HTR-8/SVneo (cell line): ENCODE results near the gene COL6A1.

Experiments used
- DNase-seq: peaks from one replicate; pipeline ENCODE4 v3.0.0; 2011; ENCODE audit warnings: low spot score, mixed read lengths; ENCODE audit not compliant: insufficient read length
- FAIRE-seq: peaks from 2 replicates; lab custom pipeline; 2011; peaks lifted over from hg19 to GRCh38; lab: Jason Lieb, UNC

Gene COL6A1

DNA sequence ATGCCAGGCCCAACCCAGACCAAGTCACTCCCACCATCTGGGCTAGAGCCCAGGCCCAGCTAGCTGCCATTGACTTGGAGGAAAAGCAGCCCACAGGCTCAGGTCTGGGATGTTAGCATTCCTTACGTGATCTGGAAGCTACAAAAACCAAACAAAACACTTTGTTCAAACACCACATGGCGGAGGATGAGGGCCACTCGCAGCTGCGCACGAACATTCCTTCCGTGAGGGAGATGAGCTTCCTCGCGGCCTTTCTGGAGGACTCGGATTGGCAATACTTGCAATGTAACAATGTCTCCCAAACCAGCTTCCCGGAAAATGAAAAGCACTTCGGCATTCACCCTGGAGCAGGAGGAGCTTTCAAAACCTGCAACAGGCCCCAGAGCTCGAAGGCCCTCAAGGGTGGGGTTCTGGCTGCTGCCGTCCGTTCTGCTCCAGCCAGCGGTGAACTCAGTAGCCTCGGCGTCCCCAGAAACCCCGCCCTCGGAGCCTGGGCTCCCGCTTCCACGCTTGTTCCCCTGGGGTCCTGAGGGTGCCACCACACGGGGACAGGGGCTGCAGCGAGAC is 40.5 kb downstream of the COL6A1 start:
- FAIRE-seq, result no peak
- DNase-seq, result no peak

DNA sequence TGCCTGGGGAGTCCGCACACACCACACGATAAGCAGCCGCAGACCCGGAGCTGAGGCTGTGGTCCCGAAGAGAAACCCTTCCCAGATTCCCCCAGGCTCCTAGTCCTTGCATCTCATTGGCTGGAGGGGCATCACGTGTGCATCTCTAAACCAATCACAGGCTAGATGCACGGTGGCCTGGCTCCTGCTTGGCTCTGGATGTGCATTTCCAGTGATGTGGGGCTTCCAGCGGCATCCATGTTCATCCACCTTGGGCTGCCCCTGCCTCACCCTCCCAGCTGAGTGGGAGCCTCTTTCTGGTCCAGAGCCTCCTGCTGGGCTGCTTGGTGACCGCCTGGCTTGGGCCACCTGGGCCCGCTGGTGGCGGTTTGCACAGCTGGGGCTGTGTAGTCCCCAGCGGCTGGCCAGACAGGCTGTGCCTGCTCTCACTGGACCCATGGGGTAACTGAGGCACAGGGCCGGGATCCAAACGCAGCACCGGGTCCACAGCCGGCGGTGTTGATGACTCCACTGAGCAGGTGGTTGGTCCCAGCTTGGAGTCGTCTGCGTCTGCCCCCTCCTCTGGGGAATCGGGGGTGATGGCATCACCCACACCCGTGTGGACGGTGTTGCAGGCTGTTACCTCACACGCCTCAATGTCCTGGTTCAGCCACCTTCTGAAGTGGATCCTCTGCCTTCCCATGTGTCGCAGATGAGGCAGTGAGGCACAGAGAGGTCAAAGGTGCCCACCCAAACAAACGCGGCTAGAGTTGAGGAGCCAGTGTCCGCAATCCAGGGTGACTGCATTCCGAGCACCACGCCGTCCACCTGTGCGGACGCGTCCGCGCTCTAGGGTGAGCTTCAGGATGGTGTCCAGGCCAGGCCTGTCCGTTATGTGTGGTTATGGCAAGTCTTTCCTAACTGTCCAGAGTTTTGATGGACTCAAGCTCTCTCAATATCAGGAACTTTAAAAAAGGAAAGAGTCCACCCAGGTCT is 41.3 kb downstream of the COL6A1 start:
- no peak for FAIRE-seq
- no peak for DNase-seq

DNA sequence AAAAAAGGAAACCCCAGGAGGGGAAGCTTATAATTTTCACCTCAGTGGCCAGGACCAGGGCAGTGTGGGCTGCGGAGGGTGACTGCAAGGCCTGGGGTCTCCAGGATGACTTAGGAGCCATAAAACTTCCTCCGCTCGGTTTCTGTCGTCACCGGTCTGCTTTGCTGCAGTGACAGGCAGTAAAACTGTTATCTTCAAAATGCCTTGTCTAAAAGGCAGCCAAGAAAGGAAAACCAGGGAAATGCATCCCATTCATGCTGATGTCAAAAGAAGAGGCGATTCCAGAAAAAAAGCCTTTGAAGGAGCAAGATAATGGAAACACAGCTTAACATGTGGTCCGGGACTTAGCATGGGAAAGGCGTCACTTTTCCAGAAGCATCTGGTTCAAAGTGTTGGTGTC is 42.0 kb downstream of the COL6A1 start:
- DNase-seq (no peak), FAIRE-seq (no peak)

DNA sequence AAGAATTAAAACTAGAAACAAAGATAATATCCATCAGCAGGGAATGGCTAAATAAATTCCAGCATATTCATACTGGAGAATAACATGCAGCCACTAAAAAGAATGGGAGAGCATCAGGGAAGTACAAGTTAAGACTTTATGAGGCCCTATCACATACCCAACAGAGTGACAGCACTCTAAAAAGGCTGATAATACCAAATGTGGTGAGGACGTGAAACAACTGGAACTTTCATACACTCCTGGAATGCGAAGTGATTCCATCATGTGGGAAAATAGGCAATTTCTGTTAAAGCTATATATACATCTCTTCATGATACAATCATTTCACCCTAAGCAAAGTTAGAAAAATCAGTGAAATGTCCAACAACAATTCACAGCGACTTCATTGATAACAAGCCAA is 42.6 kb downstream of the COL6A1 start:
- DNase-seq (no peak), FAIRE-seq (no peak)

DNA sequence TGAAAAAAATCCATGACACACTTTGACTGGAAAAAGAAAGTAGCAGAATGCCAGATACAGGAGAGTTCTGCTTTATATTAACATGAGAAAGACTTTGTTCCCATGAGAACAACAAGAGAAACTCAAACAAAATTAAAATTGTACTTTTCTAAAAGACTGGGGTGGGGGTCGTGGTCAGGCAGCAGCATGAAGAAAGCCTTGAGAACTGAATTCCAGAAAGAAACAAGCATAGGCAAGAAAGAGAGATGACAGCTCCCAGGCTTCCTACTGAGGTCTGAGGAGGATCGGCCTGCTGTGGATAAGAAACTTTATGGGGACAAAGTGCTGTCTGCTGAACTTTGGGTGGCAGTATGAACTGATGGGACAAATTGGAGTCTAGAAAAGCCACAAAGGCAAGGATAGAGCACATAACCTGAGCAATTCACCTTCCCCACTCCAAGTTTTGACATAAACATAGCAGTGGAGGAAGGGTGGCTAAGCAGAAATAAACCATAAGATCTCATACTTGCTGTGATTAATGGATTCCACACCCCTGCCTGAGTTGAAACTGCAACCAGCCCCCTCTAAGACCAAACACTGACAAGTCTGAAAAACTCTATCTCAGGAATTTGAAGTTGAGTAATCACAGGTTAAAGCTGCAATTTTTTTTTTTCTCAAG is 43.7 kb downstream of the COL6A1 start:
- FAIRE-seq (no peak), DNase-seq (peak; percentile 64)

DNA sequence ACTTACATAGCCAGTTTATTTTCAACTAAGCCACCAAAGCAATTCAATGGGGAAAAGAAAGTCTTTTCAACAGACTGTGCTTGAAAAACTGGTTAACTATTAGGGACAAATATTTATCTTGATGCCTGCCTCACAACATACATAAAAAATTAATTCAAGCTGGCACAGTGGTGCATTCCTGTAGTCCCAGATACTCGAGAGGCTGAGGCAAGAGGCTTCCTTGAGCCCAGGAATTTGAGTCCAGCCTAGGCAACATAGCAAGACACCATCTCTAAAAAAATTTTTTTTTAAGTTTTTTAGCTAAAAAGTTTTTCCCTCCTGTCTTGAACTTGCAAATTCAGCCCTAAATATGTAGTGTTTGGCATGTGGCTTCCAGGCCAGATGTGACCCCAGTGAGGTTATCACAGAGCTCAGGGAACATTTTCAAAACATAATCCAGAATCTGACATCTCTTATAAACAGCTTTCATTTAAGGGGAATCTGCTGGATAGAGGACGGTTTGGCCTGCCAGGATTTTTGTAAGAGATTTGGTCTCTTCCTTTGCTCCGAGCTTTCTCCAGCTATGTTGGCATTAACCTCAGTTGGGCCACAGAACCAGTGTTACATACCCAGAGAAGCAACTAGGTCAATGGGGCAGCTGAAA is 46.4 kb downstream of the COL6A1 start:
- no peak for FAIRE-seq

DNA sequence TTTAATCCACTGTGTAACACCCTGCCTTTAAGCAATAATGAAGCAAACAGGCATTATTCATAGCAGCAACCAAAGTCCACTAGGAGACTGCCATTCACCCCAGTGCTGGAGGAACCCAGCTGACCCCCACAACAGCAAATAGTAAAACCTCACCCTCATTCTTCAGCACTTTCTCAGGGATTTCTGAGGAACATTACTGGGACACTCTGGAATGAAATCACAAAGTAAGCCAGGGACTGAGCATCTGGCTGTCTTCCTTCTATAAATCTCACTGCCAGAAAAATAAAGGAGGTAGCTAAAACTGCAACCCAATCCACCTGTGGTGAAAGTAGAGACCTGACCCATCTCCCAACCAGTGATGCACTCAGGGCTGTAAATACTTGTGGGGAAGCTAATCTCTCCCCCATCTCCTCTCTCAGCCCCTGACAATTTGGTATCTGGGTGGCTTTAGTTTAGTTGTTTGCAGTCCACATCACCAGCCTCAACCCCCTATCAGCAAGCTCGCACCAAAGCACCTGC is 47.1 kb downstream of the COL6A1 start:
- no peak for FAIRE-seq
- no peak for DNase-seq

More for the DNA sequence above, 46.4 kb downstream of the COL6A1 start:
- no peak for DNase-seq

DNA sequence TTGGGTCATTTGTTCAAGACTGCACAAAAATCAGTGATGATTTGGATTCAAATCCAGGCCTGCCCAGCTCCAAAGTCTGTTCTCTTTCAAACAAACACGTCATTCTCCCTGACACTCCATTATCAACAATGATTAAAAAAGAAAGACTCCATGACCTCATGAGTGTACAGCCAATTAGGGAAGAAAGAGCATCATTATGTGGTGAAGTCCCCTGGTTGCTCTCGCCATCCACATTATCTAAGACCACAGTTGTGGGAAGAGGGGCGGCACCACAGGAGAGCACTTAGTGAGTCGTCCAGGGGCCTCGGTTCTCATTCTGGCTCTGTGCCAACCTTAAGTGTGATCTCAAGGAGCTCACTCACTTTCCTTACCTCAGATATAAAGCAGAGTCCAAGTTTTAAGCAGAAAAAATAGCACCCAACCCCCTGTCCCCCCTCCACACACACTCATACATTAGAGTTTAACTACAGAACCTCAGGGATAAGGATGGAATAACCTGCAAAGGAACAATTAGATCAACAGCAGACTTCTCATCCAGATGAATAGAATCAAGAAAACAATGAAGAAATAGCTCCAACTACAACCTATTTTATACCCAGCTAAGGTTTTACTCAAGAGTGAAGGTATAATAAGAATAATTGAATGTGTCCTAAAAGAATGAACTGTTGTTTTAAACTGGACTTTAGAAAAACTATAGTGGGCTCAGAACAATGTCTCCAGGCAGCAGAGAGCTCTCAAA is 47.8 kb downstream of the COL6A1 start:
- FAIRE-seq (no peak), DNase-seq (no peak)

DNA sequence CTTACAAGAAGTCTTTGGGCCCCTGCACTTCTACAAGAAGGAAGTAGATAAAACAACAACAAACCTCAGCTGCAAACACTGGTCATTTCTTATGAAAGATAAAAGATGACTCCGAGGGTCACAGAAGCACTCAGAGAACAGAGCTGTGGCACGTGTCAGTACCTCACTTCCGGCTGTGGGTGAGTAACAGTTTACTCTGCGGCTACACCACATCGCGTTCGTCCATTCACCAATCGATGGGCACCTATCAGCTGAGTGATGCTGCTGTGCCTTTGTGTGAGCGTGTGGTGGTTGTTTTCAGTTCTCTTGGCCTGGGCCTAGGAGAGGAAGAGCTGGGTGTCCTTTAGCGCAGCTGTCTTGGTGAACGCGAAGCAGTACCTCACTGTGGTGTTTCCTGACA is 49.9 kb downstream of the COL6A1 start:
- FAIRE-seq, result no peak

DNA sequence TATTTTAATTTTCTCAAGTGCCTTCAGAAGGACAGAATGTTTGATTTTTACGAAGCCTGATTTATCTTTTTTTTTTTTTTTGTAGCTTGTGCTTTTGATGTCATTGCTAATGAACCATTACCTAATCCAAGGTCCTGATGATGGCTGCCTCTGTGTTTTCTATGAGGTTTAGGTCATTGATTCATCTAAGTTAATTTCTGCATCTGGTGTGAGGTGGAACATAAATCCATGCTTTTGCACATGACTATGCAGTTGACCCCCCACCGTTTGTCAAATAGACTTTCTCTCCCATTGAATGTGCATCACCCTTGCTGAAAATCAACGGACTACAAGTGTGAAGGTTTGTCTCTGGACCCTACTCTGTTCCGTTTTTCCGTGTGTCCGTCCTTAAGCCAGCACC is 50.5 kb downstream of the COL6A1 start:
- no peak for FAIRE-seq

More for the DNA sequence above, 49.9 kb downstream of the COL6A1 start:
- DNase-seq, result no peak

DNA sequence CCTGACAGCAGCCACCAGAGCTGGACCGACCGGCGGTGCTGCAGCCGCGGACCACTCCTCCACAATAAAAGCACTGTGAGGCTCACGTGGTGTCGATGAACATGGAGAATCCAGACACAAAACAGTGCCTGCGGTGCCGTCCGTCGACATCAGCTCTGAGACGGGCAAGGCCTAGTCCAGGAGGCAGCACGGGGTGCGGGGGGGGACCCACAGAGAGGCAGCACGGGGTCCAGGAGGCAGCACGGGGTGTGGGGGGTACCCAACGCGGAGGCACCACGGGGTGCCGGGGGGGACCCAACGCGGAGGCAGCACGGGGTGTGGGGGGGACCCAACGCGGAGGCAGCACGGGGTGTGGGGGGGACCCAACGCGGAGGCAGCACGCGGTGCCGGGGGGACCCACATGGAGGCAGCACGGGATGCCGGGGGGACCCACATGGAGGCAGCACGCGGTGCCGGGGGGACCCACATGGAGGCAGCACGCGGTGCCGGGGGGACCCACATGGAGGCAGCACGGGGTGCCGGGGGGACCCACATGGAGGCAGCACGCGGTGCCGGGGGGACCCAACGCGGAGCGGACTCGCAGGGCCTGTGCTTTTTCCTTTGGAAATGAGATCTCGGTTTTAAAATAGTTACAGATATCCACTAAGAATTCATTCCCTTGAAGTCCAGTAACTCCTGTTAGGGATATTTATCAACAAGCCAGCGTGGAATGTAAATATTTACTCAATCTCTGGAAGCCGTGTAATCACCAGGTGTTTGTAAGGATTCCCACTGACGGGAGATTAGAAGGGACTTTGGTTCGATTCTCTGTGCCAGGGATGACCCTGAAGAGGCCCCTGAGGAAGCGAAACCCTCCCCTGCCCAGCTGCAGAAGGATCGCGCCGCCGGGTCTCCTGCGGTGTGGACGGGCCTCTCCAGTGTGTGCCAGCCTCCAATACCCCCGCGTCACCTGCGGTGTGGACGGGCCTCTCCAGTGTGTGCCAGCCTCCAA is 52.1 kb downstream of the COL6A1 start:
- FAIRE-seq (no peak), DNase-seq (no peak)

More for the DNA sequence above, 50.5 kb downstream of the COL6A1 start:
- DNase-seq, result no peak

DNA sequence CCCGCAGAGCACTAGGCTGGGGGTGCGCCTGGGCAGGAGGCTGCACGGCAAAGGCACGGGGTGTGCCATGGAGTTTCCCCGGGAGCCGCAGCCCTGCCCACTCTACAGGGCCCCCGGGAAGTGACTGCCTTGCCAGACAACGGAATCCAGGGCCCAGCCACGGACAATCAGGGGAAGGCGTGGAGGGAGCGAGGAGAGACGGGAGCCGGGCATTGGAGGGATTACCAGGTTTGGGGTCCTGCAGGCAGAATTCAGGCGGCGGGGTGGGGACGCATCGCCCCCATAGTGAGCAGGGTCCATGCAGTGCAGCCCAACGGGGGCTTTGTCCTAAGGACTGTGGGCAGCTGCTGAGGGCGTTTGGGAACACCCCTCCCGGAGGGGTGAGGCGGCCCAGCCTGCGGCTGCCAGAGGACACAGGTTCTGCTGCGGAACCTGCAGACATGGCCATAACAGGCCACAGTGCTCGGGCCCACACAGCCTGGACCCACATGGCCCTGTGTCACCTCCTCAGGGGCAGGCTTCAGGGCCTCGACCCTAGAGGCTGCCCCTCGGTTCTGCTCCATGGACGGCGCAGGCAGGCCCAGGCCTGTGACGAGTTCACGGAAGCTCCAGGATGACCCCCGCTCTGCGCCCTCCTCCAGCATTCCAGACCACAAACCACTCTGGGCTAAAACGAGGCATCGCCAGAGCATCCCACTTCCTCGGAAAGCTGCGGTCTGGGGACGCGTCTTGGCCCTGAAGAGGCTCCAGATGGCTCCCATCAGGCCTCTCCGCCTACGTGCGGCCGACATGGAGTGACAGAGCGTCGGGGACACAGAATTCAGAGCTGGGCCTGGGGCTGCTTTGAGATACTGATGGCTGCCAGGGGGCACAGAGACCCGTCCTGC is 54.5 kb downstream of the COL6A1 start:
- no peak for DNase-seq
- FAIRE-seq, result no peak

DNA sequence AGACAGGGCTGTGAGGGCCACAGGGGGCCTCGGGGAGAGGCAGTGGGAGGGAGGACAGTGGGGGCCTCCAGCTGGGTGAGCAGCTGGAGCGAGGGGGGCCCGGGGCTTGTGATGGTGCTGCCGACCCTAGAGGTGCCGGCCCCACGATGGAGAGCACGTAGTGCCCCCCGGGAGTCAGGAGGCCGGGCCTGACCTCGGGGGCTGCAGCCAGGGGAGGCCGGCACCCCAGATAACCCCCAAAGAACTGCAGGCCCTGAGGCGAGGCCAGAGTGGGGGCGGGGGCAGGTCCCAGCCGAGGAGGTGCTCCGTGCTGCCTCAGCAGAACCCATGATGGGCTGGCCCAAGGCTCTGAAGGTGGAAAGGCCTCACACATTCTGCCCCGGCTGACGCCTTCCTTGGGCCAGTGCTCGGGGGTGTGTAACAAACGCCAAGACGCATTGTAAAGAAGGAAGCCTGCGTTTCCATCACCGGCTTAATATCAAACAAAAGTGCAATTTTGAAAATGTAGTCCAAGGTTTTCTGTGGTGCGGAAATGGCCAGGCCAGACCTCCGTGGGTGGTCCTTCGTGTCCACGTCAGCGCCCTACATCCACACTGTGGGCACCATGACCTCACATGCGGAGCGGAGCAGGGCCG is 55.2 kb downstream of the COL6A1 start:
- no peak for FAIRE-seq
- DNase-seq, result no peak

DNA sequence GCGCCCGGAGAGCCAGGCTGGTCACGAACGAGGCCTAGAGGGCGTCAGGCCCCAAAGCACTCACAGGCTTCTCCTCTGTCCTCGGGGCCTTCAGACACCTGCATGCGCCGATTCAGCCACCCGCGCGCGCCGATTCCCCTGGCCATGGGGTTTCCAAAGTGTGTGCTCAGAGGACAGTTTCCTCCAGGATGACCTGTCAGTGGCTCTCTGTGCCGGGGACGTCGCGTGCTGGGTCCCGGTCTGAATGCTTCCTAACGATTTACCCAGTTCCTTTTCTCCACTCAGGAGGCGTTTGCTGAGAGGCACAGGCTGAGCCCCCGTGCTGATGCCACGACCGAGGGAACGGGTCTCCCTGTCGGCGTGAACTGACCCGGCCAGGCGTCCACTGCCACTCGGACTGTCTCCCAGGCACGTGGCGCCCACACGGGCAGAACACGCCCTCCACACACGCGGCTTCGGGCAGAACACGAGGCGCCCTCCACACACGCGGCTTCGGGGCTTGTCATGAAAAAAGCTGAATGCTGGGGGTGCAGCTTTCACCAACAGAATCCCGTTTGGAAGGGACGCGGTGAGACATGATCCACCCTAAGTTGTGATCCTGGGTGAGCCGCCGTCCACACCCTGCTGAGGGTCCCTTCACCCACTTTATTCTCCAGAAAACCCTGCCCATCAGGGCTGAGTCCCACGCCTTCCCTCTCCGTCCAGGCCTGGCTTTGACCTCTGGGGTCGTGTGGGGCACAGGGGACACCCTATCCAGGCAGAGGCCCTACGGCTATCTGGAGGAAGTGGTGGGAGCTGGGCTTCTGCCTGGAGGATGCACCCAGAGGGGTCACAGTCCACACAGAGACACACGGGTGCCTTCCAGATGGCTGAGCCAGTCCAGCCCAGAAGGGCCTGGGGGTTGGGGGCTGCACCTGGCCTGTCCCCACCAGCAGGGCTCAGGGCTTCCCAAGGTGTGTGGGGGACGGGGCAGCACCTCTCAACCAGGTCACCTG is 56.1 kb downstream of the COL6A1 start:
- peak; percentile 13 for FAIRE-seq
- no peak for DNase-seq

DNA sequence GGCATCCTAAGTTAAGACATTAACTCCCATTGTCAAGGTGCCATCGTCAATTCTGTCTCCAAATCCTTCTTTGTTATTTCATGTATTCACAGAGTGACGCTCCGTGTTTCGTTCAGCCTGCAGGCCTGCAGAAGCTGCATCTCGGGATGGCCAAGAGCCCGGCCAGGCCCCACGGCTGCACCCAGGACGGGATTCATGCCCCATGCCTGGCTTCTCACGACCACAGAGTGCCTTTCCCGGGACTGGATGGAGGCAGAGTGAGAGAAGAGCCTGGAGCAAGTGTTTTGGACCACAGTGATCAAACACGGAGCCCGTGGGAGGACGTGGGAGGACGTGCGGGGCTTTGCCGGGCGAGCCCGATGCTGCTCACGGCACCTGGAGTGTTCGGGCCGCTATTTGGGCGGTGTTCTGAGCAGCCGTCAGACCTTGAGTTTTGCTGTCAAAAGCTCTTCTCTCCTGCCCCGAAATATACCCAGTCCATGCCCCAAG is 56.8 kb downstream of the COL6A1 start:
- DNase-seq (no peak), FAIRE-seq (no peak)
